Fibroblast of skin of left biceps (primary cell): ENCODE results near the gene ACSL1.
"Not testable (repeated sequence)": the region's sequence is repeated elsewhere in the genome, so short reads cannot be mapped to it uniquely, and the experiment has no call there.

Source experiments
- DNase-seq, 2 experiments: peaks; one replicate each; pipeline ENCODE4 v3.0.0-alpha.2; 2013; ENCODE audit warnings: low read depth in 2 of 2

The ACSL1 gene

GRCh38 chr4:184843984-184844554, 18.3 kb upstream of the ACSL1 start:
- no peak for DNase-seq

GRCh38 chr4:184839075-184839399, 13.3 kb upstream of the ACSL1 start:
- DNase-seq, result not testable (repeated sequence)

GRCh38 chr4:184838249-184839074, 12.7 kb upstream of the ACSL1 start:
- no peak for DNase-seq

GRCh38 chr4:184836613-184837012, 10.8 kb upstream of the ACSL1 start:
- DNase-seq, result no peak

- no peak for DNase-seq
Observed at GRCh38 chr4:184833046-184833838, 7.5 kb upstream of the ACSL1 start.

- DNase-seq, result no peak
Observed at GRCh38 chr4:184831153-184831552, 5.4 kb upstream of the ACSL1 start.

GRCh38 chr4:184826691-184827270, 1.0 kb upstream of the ACSL1 start:
- no peak for DNase-seq

- no peak for DNase-seq
Observed at GRCh38 chr4:184825141-184825895, 450 bp downstream of the ACSL1 start.

- DNase-seq, result no peak
Observed at GRCh38 chr4:184824776-184825084, 1.0 kb downstream of the ACSL1 start.

- DNase-seq, result no peak
Observed at GRCh38 chr4:184824081-184824775, 1.5 kb downstream of the ACSL1 start.

- DNase-seq, result no peak
Observed at GRCh38 chr4:184823014-184823413, 2.8 kb downstream of the ACSL1 start.

GRCh38 chr4:184822356-184822755, 3.4 kb downstream of the ACSL1 start:
- DNase-seq, result no peak

- DNase-seq, result no peak
Observed at GRCh38 chr4:184821242-184821641, 4.5 kb downstream of the ACSL1 start.

- DNase-seq, result no peak
Observed at GRCh38 chr4:184819786-184820185, 6.0 kb downstream of the ACSL1 start.

- DNase-seq, result no peak
Observed at GRCh38 chr4:184818216-184818564, 7.6 kb downstream of the ACSL1 start.

- DNase-seq, result no peak
Observed at GRCh38 chr4:184817494-184818215, 8.1 kb downstream of the ACSL1 start.

GRCh38 chr4:184816962-184817361, 8.8 kb downstream of the ACSL1 start:
- DNase-seq, result no peak

- DNase-seq, result no peak
Observed at GRCh38 chr4:184815046-184815877, 10.5 kb downstream of the ACSL1 start.

- no peak for DNase-seq
Observed at GRCh38 chr4:184814686-184815045, 11.1 kb downstream of the ACSL1 start.

GRCh38 chr4:184812651-184813181, 13.1 kb downstream of the ACSL1 start:
- DNase-seq, result no peak
